ENCODE data around the gene TTLL7. TPM values are rescaled to one million over a fixed set of nuclear protein-coding genes. Genes with fewer than 3 reads are reported as not detected.

Gene TTLL7
- total RNA-seq, 1 experiment from 2014 or later: 6.6 TPM

DNA sequence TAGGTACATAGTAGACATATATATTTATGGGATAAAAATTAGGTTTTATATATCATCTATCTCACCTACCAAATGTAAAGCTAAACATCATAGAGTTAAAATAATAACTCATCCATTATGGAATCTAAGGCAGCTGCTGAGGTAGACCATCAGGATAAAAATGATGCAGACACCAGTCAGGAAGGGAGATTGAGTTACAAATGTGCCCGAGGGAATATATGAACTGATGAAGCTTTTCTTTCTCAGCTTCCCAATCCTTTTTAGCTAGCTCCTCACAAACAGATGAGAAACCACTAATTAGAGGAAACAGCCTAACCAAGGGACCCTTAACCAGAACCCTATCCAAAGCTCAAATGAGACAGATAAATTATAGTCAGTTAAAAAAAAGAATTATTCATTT is 20.9 kb downstream of the TTLL7 start:
- H3K23ac ChIP-seq (ENCODE audit: insufficient read length, low read depth, low read length): no peak overlapping the region
- Mint-ChIP-seq H3K4me1 (no peaks in the 10 kb centered on the region), H3K27ac (no peak overlapping the region), H3K27me3 (ENCODE audit: low read depth) (no peaks in the 10 kb centered on the region), H3K9me3 (peaks cover 4 to 6% of the 10 kb centered on the region in 2 experiments; a peak in 4 of 5 replicates), H3K36me3 (ENCODE audit: insufficient read depth in 1 of 3, low read depth in 3 of 3) (no peaks in the 10 kb centered on the region), H3K4me3 (no peak overlapping the region)
- H4K20me1 ChIP-seq (ENCODE audit: control insufficient read depth, insufficient read depth, insufficient read length): no peaks in the 10 kb centered on the region
- no peak overlapping the region for H3K14ac ChIP-seq (ENCODE audit: insufficient read depth, low read length)
- TF ChIP-seq, protein P1, sequence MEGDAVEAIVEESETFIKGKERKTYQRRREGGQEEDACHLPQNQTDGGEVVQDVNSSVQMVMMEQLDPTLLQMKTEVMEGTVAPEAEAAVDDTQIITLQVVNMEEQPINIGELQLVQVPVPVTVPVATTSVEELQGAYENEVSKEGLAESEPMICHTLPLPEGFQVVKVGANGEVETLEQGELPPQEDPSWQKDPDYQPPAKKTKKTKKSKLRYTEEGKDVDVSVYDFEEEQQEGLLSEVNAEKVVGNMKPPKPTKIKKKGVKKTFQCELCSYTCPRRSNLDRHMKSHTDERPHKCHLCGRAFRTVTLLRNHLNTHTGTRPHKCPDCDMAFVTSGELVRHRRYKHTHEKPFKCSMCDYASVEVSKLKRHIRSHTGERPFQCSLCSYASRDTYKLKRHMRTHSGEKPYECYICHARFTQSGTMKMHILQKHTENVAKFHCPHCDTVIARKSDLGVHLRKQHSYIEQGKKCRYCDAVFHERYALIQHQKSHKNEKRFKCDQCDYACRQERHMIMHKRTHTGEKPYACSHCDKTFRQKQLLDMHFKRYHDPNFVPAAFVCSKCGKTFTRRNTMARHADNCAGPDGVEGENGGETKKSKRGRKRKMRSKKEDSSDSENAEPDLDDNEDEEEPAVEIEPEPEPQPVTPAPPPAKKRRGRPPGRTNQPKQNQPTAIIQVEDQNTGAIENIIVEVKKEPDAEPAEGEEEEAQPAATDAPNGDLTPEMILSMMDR (conservative IDR thresholded peaks at IDR 0.05): no peak
- H2BK20ac ChIP-seq (ENCODE audit: low read depth, low read length, poor library complexity, severe bottlenecking): no peak overlapping the region
- no peaks in the 10 kb centered on the region for H3K4me1 ChIP-seq (ENCODE audit: insufficient read depth, low read length)
- no peak overlapping the region for H3K18ac ChIP-seq (ENCODE audit: insufficient read length, low read depth, low read length)
- WGBS (ENCODE audit: extremely low coverage, insufficient read length, low lambda C conversion rate): no CpG with 5 or more reads among the region's 1 CpG
- no peak overlapping the region for H2BK120ac ChIP-seq (ENCODE audit: low read depth, low read length, poor library complexity, severe bottlenecking)
- H4K8ac ChIP-seq (replicated peaks; ENCODE audit: insufficient read length, low read depth, low read length): no peak overlapping the region
- H3K27ac ChIP-seq (ENCODE audit: insufficient read length, low read depth, low read length): no peak overlapping the region
- no peaks in the 10 kb centered on the region for H3K27me3 ChIP-seq (ENCODE audit: insufficient read depth, low read length)
- H3K9me3 ChIP-seq (ENCODE audit: control insufficient read depth, low read depth, low read length): no peaks in the 10 kb centered on the region
- H4K5ac ChIP-seq (ENCODE audit: insufficient read length, low read depth, low read length): no peak overlapping the region
- no peak overlapping the region for H3K4me2 ChIP-seq (ENCODE audit: insufficient read depth, insufficient read length, low read length)
- H2BK12ac ChIP-seq (ENCODE audit: insufficient read length, low read depth, low read length): no peak overlapping the region
- no peaks in the 10 kb centered on the region for H3K79me2 ChIP-seq (ENCODE audit: insufficient read depth, low read length)
- H3K9ac ChIP-seq (ENCODE audit: extremely low read depth, insufficient read length, low read length): no peak overlapping the region
- no peak overlapping the region for H3T11ph ChIP-seq (ENCODE audit: low read length)
- H3K79me1 ChIP-seq (ENCODE audit: insufficient read depth, low read depth, low read length, poor library complexity, severe bottlenecking): no peaks in the 10 kb centered on the region
- no peaks in the 10 kb centered on the region for H3K23me2 ChIP-seq (ENCODE audit: insufficient read length, low read depth, low read length, poor library complexity, severe bottlenecking)
- H4K91ac ChIP-seq (ENCODE audit: insufficient read length, low read depth, low read length): no peak overlapping the region
- H2BK15ac ChIP-seq (ENCODE audit: low read depth, low read length): no peak overlapping the region
- no peak overlapping the region for H3K4ac ChIP-seq (ENCODE audit: low read depth, low read length)
- H2AFZ ChIP-seq (ENCODE audit: low read length): no peak overlapping the region
- H2BK5ac ChIP-seq (ENCODE audit: insufficient read length, low read length): no peak overlapping the region
- H3K56ac ChIP-seq (ENCODE audit: insufficient read length, low read depth, low read length): no peak overlapping the region
- H2AK5ac ChIP-seq (ENCODE audit: insufficient read length, low read length): no peak overlapping the region
- no peak for DNase-seq
